GM19043 (cell line): ENCODE measurements around the gene KCNN1.

Source experiments
- ATAC-seq: cut with Tn5 transposase; IDR thresholded peaks from one replicate; pipeline ENCODE4 v1.9.1; 2021; ENCODE audit warnings: low read depth; ENCODE audit not compliant: unreplicated experiment

Gene KCNN1

GRCh38 chr19:17946965-17947784 lies 19.7 kb upstream of the KCNN1 start:
- no peak for ATAC-seq

GRCh38 chr19:17947815-17948513 lies 18.9 kb upstream of the KCNN1 start:
- ATAC-seq = no peak

- ATAC-seq = no peak
Measured at GRCh38 chr19:17948514-17948900, 18.4 kb upstream of the KCNN1 start.

- ATAC-seq = no peak
Measured at GRCh38 chr19:17948931-17949930, 17.7 kb upstream of the KCNN1 start.

GRCh38 chr19:17949956-17950309 lies 17.0 kb upstream of the KCNN1 start:
- ATAC-seq = no peak

GRCh38 chr19:17950310-17951156 lies 16.4 kb upstream of the KCNN1 start:
- no peak for ATAC-seq

- ATAC-seq = no peak
Measured at GRCh38 chr19:17951157-17951989, 15.5 kb upstream of the KCNN1 start.

GRCh38 chr19:17951990-17952976 lies 14.6 kb upstream of the KCNN1 start:
- no peak for ATAC-seq

GRCh38 chr19:17953316-17953801 lies 13.5 kb upstream of the KCNN1 start:
- ATAC-seq = no peak

GRCh38 chr19:17953869-17954268 lies 13.0 kb upstream of the KCNN1 start:
- no peak for ATAC-seq

- no peak for ATAC-seq
Measured at GRCh38 chr19:17954401-17954800, 12.5 kb upstream of the KCNN1 start.

- no peak for ATAC-seq
Measured at GRCh38 chr19:17957149-17957849, 9.6 kb upstream of the KCNN1 start.

- ATAC-seq = no peak
Measured at GRCh38 chr19:17957885-17958284, 9.0 kb upstream of the KCNN1 start.

- ATAC-seq = no peak
Measured at GRCh38 chr19:17963936-17964691, 2.8 kb upstream of the KCNN1 start.

- no peak for ATAC-seq
Measured at GRCh38 chr19:17965370-17966128, 1.4 kb upstream of the KCNN1 start.

- ATAC-seq = no peak
Measured at GRCh38 chr19:17966129-17966483, 801 bp upstream of the KCNN1 start.
